Stimulated activated CD8-positive, alpha-beta memory T cell treated with anti-CD3 and anti-CD28 coated beads, Interleukin-7, amount 100 ng/mL, for 48 hours (primary cell): ENCODE measurements around the gene WDR43.
A peak's percentile ranks its signal among the peaks of the same experiment; 100 is the strongest.

ENCODE experiments used
- DNase-seq, 2 donors: peaks; one replicate each; pipeline ENCODE4 v3.0.0-alpha.2; 2020; ENCODE audit warnings: low read depth in 1 of 2; ENCODE audit errors: extremely low read depth in 1 of 2

The WDR43 gene, protein sequence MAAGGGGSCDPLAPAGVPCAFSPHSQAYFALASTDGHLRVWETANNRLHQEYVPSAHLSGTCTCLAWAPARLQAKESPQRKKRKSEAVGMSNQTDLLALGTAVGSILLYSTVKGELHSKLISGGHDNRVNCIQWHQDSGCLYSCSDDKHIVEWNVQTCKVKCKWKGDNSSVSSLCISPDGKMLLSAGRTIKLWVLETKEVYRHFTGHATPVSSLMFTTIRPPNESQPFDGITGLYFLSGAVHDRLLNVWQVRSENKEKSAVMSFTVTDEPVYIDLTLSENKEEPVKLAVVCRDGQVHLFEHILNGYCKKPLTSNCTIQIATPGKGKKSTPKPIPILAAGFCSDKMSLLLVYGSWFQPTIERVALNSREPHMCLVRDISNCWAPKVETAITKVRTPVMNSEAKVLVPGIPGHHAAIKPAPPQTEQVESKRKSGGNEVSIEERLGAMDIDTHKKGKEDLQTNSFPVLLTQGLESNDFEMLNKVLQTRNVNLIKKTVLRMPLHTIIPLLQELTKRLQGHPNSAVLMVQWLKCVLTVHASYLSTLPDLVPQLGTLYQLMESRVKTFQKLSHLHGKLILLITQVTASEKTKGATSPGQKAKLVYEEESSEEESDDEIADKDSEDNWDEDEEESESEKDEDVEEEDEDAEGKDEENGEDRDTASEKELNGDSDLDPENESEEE

DNA sequence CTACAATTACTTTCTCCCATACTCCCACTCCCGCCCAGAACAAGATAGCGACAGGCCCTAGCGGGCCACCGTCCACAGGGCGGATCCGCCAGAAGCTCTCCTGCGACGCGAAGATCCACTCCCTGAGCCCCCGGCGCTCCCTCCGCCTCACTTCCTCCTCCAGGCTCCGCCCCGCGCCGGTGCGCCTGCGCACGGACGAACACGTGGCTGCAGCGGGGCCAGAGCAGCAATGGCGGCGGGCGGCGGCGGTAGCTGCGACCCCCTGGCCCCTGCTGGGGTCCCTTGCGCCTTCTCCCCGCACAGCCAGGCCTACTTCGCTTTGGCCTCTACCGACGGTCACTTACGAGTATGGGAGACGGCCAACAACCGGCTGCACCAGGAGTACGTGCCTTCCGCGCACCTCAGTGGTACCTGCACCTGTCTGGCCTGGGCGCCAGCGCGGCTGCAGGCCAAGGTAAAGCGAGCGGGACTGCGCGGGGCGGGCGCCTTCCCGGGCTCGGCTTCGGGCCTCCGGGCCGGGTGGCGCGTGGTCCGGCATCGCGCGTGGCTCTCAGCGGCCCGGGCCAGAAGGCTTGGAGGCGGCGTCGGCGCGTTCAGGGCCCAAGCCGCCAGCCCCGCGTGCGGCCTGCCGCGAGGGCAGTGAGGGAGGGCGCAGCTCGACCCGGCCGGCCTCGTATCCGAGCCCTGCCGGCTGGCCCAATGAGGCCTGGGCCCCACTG is at the start of gene WDR43:
Gene WDR43, plus strand, starts transcription at position 198 of the 719 bp plus-strand sequence. Its CDS starts 32 bp downstream, at position 230.
- peak; percentile 95 to 98 for DNase-seq

DNA sequence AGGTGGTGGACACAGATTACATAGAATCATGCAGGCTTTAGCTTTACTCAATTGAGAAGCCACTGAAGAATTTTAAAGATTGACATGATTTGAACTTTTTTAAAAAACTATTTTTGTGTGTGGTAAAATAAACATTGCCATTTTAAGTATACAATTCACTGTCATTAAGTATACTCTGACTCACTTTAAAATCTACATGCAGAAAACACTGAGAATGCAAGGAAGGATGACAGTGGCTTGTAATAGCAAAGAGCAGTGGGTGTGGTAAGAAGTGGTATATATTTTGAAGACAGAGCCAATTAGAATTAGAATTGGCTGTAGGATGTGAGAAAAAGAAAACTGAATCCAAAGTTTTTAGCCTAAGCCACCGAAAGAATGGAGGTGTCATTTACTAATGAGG is 39.3 kb upstream of the WDR43 start:
- no peak for DNase-seq

DNA sequence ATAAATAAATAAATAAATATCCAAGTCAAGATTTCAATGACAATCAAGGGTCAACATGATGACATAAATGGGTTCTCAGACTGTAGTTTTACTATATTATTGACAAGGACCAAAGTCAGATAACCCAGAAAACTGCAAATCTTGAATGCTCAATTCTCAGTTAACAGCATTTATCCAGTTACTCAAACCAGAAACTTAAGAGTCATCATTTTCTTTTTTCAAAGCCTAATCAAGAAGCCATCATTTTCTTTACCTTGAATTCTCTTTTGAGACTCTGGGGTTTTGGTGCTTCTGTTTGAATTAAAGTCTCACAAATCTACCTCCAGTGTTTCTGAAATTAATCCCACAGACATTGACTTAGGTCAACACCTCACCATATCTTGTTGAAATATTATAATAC is 38.5 kb upstream of the WDR43 start:
- no peak for DNase-seq

DNA sequence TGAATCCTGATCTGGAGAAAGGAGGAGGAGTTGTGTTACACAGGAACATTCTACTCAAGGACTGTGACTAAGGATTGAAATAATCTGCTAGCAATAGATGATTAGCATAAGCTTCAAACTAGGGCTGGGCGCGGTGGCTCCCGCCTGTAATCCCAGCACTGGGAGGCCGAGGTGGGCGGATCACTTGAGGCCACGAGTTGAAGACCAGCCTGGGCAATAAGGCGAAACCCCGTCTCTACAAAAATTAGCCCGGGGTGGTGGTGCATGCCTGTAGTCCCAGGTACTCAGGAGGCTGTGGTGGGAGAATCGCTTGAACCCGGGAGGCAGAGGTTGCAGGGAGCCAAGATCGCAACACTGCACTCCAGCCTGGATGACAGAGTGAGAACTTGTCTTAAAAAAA is 25.9 kb upstream of the WDR43 start:
- no peak for DNase-seq

DNA sequence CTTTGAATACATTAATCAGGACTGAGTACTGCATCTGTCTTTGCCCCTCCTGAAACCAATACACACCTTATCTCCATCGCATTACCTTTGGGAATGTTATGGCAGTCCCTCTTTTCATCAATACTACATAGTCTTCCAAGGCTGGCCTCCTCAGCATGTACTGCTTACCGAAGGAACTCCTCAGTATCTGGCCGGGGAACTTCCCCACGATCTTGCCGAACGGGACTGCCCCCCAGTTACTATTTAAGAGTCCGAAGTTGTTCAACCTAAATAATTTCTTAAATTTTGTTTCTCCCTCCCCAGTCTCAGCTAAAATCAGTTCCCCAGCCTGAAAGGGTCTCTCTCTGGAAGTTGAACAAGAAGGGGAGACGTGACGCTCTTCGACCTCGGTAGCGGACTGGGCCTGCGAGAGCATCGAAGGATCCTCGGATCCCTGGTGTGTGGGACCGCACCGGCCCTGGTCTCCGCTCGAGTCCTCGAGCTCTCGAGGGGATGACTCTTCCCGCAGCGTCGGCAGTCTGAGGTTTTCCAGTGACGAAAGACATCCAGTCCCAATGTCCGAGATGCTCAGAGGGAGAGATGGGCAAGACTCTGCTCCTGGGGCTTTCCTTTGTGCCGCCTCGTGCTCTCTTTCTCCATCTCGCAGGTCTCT is 24.8 kb upstream of the WDR43 start:
- peak in 1 of 2 donors; percentile 4 for DNase-seq

DNA sequence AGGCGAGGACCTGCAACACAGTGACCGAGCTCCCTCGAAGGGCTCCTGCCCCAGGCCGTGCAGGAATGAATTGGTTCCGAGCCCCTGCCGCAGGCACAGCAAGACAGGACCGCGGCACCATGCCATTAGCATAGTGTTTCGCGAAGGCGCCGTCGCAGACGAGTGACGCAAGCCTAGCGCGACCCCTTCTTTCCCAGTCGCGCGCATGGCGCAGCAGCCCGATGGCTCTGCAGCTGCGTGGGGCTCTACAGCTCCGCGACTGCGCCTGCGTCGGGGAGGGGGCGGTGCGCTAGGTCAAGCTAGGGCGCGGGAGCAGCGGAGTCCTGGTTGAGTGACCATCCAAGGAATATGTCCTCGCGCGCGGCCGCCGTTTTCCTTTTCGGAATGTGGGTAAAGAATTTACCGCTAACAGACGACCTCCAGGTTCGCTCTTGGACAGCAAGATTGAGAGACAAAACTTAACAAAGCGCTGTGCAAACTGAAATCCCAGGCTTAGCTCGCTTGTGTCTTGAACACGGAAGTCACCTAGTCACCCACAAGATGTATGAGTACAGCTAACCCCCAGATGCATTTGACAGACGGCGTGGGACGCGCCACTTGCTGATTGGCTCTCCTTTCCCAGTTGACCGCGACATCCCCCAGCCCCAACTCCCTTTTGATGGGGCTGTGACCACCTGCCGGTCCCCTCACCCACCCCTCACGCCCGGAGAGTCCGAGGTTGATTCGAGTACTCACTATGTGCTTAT is 24.1 kb upstream of the WDR43 start, which contains the start of gene TRMT61B:
Gene TRMT61B, minus strand, starts transcription at position 164 of the 746 bp plus-strand sequence. Its CDS starts 32 bp downstream, at position 132.
- DNase-seq: peak; percentile 95 to 96

DNA sequence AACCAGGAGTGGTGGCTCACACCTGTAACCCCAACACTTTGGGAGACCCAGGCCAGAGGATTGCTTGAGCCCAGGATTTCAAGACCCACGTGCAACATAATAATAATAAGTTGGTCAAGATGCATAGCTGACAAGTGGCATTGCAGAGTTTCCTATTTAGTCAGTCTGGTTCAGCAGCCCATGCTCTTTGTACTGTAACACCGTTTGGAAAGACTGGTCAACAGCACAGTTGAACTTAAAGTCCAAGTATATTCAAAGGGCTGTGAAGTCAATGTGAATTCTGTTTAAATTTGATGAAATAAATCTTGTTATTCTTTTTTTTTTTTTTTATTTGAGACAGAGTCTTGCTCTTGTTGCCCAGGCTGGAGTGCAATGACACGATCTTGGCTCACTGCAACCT is 22.8 kb upstream of the WDR43 start:
- DNase-seq: no peak

DNA sequence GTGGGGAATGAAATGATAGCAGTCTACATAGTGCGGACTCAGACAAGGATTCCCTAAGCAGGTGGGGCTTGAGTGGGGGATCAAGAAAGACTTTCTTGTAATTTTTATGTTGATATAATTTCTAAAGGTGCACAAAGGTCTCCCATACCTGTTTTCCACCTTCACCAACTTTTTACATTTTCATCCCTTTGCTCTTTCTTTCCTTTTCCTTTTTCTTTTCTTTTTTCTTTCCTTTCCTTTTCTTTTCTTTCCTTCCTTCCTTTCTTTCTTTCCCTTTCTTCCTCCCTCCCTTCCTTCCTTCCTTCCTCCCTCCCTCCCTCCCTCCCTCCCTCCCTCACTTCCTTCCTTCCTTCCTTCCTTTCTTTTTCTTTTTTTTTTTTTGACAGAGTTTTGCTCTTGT is 14.3 kb upstream of the WDR43 start:
- no peak for DNase-seq

DNA sequence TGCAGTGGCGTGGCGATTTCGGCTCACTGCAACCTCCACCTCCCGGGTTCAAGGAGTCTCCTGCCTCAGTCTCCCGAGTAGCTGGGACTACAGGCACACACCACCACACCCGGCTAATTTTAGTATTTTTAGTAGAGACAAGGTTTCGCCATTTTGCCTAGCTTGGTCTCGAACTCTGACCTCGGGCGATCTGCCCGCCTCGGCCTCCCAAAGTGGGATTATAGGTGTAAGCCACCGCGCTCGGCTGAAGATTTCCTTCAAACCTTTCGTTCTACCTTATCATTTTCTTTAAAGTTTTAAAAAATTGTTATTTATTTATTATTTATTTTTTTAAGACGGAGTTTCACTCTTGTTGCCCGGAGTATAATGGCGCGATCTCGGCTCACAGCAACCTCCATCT is 979 bp upstream of the WDR43 start:
- DNase-seq: no peak

DNA sequence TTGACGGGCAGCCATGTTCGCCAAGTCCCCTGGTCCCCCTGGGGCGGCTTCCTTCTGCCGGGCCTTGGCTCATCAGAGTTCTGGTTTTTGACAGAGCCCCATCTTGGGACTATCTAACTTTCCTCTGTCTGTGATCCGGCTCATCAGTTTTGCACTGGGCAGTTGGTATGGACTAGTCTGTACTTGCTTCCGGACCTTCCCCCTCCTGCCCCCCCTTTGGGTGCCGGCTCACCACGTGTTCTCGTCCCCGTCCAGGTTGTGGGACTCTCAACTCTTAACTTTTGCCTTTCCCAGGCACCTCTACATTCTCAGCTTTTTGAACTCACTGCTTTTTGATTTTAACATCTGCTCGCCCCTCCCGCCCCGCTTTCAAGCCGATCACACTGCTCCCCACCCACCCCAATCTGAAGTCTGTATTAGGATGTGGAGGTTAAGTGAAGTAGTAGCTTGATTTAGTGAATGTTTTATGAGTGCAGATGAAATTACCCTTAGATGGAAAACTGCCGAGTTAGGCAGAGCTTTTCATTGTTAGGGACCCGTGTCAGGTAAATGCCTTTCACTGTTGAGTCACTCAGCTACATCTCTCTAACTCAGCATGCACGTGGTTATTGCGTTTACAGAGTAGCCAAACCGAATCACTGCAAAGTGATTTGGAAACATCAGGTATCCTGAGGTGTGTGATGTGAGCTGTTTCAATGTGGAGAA is 874 bp downstream of the WDR43 start:
- peak in 1 of 2 donors; percentile 26 for DNase-seq

DNA sequence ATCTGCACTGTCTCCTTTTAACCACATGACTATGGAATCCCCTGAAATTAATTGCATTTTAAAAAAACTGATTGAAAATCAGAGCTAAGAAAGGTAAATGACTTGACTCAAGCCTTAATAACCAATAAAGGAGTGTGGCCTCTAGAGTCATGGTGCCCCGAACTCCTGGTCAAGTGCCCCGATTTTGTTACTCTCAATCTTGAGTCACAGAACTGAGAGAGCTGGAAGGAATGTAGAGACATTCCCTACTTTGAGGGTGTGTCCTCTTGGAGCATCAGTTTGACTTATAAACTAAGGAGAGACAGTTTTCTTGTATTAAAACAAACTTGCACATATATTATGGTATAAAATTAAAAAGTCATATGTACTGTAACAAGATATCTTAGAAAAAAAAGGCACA is 2.4 kb downstream of the WDR43 start:
- DNase-seq: no peak

DNA sequence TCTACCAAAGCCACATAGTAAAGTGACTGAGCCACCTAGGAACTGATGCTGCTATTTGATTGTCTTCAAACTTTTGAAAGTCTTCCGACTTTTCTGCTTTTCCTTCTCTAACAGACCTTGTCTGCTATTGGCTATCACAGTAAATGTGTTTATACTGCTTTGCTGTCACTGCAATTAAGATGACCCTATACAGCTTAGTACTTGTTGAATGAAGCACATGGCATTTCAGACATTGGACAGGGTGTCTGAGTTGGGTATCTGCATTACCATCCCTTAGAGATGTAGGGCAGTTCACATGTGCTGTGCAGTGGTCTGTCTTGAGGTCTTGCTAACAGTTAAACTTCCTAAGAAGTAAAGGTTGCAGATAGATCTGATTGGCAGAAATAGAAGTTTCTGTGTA is 3.6 kb downstream of the WDR43 start:
- no peak for DNase-seq

DNA sequence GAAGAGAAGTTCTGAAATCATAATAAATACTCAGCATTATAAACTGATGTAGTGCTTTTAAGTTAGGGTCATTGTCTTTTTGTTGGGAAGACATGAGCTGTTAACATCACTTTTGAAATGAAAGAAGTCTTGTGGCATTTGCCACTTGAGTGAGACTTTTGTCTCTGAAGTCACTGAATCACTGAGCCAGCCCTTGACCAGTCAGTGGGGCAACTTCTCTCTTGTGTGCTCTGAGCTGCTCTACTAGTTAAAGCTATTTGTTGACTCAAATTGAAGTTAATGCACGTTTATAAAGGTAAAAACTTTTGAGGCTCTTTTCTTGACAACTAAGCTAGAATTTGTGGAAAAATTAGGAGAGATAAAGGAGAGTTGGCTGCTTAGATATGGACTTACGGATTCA is 6.7 kb downstream of the WDR43 start:
- no peak for DNase-seq

DNA sequence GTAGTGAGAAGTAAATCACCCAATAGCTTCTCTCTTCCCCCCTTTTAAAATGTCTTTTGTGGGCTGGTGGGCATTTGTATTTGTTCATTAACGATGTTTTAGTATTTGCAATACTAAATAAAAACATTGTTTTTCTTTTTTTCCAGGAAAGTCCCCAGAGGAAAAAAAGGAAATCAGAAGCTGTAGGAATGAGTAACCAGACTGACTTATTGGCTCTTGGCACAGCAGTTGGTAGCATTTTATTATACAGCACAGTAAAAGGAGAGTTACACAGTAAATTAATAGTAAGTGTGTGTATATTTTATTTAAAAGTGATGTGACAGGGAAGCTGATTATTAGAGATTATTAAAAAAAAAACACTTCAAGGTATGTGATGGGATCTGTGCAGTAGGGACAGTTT is 7.4 kb downstream of the WDR43 start:
- DNase-seq: no peak

DNA sequence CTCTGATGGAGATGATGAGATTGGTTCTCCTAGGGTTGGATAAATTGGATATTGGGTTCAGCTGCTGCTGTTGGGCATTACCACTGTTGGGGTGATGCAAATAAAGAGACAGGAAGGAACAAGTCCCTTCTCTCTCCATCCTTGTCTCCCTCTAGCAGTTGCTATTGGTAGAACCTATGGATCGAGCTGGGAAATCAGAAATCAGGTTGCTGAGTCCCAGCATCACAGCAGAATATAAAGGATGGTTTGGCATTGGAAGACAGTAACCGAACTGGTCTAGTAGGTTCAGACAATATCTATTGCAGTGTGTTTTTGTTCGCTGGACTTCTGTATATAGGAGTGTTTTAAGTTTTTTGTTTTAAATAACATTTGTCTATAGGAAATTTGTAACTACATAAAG is 8.1 kb downstream of the WDR43 start:
- no peak for DNase-seq

DNA sequence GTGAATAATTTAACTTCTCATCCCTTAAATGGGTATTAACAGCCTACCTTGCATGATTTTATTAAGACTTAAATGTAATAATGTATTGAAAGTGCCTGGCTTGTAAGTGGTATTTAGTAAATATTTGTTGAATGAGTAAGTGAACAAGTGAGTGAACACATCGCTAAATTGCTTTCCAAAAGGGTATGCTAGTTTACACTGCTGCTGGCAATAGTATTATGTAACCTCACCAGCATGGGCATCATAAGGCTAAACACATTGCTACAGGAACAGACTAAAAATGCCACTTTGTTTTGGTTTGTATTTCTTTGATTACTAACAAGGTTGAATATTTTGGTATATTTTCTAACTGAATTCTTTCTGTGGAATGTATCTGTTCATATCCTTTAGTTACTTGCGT is 9.8 kb downstream of the WDR43 start:
- no peak for DNase-seq

DNA sequence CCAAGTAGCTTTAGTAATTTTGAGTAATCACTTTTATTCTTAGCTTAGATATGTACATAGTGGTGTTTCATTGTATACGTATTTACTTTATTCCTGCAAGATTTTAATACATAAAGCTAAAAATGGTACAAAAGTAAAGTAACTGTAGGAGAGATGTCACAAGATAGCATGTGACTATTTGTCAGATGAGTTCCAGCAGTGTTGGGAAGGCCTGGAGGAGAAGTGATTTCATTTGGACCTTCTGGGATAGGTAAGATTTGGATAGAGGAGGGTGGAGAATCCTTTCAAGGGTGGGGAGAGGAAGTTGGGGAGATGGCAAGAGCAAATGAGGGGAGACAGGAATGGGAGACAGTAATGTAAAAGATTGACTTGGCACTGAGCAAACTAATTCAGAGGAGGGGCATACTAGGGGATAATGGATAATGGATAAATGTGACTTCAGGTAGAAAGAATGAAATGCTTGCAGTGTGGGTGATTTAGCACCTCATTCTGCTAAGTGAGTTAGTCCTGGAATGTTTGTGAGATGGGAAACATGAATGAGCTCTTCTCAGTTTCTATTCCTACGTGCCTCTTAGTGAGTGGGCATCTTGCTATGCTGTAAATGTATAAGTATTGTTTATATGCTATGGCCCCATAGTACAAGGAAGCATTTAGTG is 10.5 kb downstream of the WDR43 start:
- no peak for DNase-seq

DNA sequence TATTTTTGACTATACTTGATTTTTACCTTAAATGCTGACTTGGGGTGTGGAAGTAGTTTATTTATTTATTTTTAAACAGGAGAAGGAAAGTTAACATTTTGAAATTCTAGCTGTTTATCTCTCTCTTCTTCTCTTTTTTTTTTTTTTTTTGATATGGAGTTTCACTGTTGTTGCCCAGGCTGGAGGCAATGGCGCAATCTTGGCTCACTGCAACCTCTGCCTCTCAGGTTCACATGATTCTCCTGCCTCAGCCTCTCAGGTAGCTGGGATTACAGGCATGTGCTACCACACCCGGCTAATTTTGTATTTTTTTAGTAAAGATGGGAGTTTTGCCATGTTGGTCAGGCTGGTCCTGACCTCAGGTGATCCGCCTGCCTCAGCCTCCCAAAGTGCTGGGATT is 11.1 kb downstream of the WDR43 start:
- DNase-seq: no peak

DNA sequence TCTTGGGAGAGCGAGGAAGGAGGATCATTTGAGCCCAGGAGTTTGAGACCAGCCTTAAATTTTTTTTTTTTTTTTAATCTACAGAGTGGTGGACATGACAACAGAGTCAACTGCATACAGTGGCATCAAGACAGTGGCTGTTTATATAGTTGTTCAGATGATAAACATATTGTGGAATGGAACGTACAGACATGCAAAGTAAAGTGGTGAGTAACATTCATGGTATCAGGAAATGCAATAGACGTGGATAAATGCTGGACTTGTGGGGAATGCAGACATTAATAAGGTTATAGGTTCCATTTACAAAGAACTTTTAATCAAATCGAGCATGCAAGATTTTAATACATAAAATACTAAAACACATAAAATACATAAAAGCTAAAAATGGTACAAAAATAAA is 11.9 kb downstream of the WDR43 start:
- DNase-seq: no peak
